Astrocyte (in vitro differentiated cells and primary cell): ENCODE measurements around the gene ZNF181.

Source experiments
- EZH2 ChIP-seq: IDR thresholded peaks from 2 replicates; pipeline ENCODE4 v1.6.1; 2012; ENCODE audit warnings: mild to moderate bottlenecking, low read length, inconsistent platforms; ENCODE audit not compliant: insufficient read depth
- TF ChIP-seq, protein P1 (sequence below): IDR thresholded peaks from 2 replicates; pipeline ENCODE4 v1.5.1; 2011; ENCODE audit warnings: low read depth, mild to moderate bottlenecking, inconsistent platforms, low read length, moderate library complexity; ENCODE audit not compliant: insufficient read depth

DNA sequence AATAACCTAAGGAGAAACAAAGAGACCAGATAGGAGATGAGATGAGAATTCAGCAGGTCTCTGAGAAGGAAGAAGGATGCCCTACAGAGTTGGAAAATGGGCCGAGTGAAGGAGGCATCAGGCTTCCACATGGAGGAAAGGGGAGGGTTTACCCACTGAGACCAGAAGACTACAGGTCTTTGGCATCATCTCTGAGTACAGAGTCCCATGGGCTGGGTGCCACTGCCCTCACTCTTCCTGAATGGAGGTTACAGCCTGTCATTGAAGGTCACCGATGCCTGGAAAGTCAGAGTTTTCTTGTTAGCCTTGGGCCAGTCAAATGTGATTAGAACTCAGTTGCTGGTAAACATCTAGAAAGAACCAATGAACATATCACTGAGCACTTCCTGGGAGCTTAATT, 46.7 kb upstream of the ZNF181 start:
- TF ChIP-seq, protein P1, sequence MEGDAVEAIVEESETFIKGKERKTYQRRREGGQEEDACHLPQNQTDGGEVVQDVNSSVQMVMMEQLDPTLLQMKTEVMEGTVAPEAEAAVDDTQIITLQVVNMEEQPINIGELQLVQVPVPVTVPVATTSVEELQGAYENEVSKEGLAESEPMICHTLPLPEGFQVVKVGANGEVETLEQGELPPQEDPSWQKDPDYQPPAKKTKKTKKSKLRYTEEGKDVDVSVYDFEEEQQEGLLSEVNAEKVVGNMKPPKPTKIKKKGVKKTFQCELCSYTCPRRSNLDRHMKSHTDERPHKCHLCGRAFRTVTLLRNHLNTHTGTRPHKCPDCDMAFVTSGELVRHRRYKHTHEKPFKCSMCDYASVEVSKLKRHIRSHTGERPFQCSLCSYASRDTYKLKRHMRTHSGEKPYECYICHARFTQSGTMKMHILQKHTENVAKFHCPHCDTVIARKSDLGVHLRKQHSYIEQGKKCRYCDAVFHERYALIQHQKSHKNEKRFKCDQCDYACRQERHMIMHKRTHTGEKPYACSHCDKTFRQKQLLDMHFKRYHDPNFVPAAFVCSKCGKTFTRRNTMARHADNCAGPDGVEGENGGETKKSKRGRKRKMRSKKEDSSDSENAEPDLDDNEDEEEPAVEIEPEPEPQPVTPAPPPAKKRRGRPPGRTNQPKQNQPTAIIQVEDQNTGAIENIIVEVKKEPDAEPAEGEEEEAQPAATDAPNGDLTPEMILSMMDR, result no peak
- no peak for TF ChIP-seq EZH2
